ENCODE measurements around the gene OR7D2. TPM values are rescaled to one million over a fixed set of nuclear protein-coding genes. Genes with fewer than 3 reads are reported as not detected.

Gene OR7D2
- total RNA-seq: not detected in 2 replicates

GRCh38 chr19:9178901-9179300 lies at the start of gene OR7D2:
OR7D2 (plus strand) TSS chr19:9178979; CDS start chr19:9185782, 6,803 bp downstream.

GRCh38 chr19:9140159-9140874 lies 38.5 kb upstream of the OR7D2 start, which contains the start of gene ZNF317:
ZNF317 (plus strand) TSS chr19:9140397; CDS start chr19:9156017, 15,620 bp downstream.

DNA sequence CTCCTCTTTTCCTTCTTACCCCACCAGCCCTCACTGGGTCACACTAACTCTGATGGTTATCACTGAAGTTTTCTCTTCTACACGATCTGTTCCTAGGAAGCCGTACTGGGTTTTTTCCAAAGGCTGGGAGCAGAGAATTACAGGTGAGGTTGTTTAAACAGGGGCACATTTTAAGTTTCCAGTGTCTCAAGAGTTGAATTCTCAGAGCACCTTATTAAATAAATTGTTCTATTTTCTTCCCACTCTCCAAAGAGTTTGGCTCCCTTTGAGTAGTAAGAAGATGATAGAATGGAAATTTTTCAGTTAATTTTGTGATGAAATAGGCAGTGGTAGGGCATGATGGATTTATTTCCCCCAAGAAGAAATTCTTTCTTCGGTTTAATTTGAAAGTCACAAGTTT lies 40.7 kb downstream of the OR7D2 start, which contains the start of gene OR7D4:
Gene OR7D4, minus strand, starts transcription at position 101 of the 400 bp plus-strand sequence. CDS start 4,752 bp downstream, outside the sequence.

Other genes starting within 250 kb of the OR7D2 start
- gene MUC16, start 168.6 kb upstream of the OR7D2 start, total RNA-seq: not detected in 2 replicates
- not detected in 2 replicates for gene OR1M1, start 91.9 kb upstream of the OR7D2 start, total RNA-seq
- not detected in 2 replicates for gene OR7G2, start 71.5 kb upstream of the OR7D2 start, total RNA-seq
- gene OR7G1, start 63.2 kb upstream of the OR7D2 start, total RNA-seq: not detected in 2 replicates
- gene OR7G3, start 52.0 kb upstream of the OR7D2 start, total RNA-seq: not detected in 2 replicates
- 11.2 TPM in 2 replicates for gene ZNF317, start 38.6 kb upstream of the OR7D2 start, total RNA-seq
- not detected in 2 replicates for gene OR7D4, start 40.6 kb downstream of the OR7D2 start, total RNA-seq
- gene OR7E24, start 72.0 kb downstream of the OR7D2 start, total RNA-seq: not detected in 2 replicates
- gene ZNF699, start 130.9 kb downstream of the OR7D2 start, total RNA-seq: 1.3 and 2.3 TPM in 2 replicates
- gene ZNF559, start 145.2 kb downstream of the OR7D2 start, total RNA-seq: 6.8 and 9.4 TPM in 2 replicates
- 1.1 and 1.8 TPM in 2 replicates for gene ZNF177, start 184.0 kb downstream of the OR7D2 start, total RNA-seq

All from cardiac atrium fibroblast (primary cell).